NCI-H748 treated with DMSO at 0.1 percent for 48 hours (cell line): ENCODE measurements around the gene NELFA.
"Not testable (repeated sequence)": the region's sequence is repeated elsewhere in the genome, so short reads cannot be mapped to it uniquely, and the experiment has no call there.

Experiments
- DNase-seq: peaks from one replicate; lab custom pipeline; 2025; lab: John Stamatoyannopoulos, UW

The NELFA gene

DNA sequence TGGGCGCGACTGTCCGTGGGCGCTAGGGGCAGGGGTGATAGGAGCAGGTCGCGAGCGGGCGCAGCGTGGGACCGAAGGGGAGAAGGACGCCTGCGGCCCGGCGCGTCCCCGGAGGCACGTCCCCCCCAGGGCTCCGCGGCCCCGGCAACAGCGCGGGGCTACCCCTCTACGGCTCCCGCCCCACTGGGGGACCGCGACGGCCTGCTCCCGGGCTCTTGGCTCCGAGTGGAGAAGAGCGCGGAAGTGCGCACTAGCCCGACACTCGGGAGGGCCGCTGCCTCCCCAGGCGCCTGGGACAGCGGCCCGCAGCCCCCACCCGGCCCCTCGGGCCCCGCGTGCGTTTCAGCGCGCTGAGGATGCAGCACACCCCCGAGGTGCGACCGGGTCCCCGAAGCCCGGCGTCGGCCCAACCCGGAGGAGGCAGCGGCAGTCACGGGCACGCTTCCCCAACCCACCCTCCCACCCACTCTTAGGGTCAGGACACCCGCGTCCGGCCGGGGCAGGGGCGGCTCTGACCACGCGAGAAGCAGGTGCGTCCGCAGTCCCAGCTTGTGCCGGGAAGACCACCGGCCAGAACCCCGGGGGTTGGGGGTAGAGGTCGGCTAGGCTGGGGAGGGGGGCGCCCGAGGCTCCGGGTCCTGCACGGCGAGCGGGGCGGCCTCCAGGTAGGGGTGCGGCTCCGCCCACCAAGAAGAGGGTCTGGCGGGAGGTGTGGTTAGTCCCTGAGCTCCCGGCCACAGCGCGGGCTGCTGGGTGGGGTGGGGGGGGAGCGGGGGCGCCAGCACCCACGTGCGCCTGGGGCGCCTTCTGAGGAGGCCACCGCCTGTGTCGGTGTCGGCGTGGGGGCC lies 31.8 kb upstream of the NELFA start:
- DNase-seq, result no peak

- DNase-seq, result no peak
These were observed 28.1 kb upstream of the NELFA start for GRCh38 chr4:2036866-2037265.

DNA sequence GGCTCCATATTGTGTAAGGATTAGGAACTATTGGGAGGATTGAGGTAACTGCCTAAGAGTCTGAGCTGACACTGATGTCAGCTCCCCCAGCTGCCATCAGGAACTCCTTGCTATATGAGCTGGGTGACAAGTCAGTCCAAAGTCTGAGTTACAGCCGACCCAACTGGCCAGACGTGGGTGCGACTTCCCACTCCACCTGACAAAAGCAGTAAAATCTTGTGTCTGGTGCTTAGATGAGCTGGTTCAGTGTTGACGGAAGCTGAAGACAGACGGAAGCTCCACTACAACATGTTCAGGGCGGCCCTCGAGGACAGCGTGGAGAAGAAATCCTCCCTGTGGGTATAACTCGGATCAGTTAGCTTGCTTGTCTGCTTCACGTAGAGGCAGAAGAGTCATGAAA lies 27.6 kb upstream of the NELFA start:
- no peak for DNase-seq

- DNase-seq, result not testable (repeated sequence)
These were observed 22.4 kb upstream of the NELFA start for GRCh38 chr4:2031161-2031560.

DNA sequence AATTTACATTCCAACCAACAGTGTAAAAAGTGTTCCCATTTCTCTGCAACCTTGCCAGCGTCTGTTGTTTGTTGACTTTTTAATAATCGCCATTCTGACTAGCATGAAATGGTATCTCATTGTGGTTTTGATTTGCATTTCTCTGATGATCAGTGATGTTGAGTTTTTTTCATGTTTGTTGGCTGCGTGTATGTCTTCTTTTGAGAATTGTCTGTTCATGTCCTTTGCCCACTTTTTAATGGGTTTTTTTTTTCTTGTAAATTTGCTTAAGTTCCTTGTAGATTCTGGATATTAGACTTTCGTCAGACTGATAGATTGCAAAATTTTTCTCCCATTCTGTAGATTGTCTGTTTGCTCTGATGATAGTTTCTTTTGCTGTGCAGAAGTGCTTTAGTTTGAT lies 18.3 kb upstream of the NELFA start:
- DNase-seq, result not testable (repeated sequence)

GRCh38 chr4:2025817-2026216 lies 17.0 kb upstream of the NELFA start:
- no peak for DNase-seq

DNA sequence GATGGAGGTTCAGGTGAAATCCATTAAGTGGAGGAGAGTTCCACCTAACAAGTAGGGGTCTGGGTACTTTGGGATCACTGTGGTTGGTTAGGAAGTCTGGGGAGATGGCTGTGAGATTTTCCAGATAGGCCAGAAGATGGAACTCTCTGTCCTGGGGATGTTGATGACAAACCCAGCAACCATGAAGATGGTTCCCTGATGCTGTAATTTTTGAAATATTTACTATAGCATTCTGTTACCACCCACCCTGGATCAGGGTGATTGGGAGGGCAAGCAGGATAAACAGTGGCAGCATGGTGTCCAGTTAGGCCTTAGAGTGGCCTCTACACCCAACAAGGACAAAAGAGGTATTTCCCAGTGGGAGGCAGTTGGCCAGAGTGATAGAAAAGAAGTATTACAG lies 15.9 kb upstream of the NELFA start:
- DNase-seq, result no peak

- not testable (repeated sequence) for DNase-seq
These were observed 12.7 kb upstream of the NELFA start for GRCh38 chr4:2021358-2022018.

DNA sequence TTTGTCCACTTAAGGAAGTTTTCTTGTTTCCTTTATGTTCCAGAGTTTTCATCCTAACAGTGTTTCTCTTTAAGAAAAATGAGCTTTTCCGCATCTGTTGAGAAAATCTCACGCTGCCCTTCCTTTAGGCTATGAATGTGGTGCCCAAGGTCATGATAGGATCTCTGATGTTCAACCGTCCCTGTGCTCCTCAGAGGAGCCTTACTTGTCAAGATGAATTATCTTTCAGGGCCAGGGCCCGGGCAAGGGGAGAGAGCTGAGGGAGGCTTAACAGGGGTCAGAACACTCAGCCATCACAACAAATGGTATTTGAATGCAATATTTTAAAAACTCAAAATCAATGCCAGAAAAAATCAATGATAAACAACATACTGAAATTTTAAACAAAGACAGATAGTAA lies 6.2 kb upstream of the NELFA start:
- no peak for DNase-seq

GRCh38 chr4:2011583-2011982 lies 2.8 kb upstream of the NELFA start:
- DNase-seq, result no peak

GRCh38 chr4:2009651-2010233 lies 968 bp upstream of the NELFA start:
- no peak for DNase-seq

- no peak for DNase-seq
These were observed 178 bp downstream of the NELFA start for GRCh38 chr4:2008671-2008920.

DNA sequence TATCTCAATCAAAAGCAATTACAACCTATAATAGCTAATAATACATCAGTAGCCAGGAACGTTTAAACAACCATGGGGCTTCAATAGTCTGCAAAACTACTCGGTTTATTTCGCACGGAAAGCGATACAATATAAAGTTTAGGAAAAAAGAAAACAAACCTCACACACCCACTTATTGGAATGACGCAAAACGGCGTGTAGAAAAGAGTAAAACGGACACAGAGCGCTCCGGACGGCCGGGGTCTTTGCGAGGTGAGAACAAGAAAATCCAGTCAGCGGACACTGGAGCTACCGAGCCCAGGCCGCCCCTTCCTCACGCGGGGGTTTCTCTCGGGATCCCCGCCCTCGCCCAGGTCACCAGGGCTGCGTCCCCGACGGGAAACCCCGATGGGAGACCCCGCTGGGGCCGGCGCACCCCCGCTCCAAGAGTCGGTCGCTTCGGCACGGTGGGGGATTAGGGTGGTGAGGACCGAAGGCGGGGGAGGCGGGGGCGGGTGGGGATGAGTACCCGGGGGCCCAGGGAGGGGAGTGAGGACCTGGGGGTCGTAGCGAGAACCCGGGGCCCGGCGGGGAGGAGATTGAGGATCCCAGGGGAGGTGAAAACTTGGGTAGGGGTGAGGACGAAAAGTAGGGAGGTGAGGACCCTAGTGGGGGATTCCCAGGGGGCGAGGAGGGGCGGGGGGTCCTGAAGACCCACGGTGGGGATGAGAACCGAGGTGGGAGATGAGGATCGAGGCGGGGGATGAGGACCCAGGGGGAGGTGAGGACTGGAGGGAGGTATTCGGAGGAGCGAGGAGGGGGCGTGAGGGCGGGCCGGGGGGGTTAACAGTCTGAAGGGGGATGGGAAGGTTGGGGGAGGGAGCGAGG lies 737 bp downstream of the NELFA start:
- no peak for DNase-seq

DNA sequence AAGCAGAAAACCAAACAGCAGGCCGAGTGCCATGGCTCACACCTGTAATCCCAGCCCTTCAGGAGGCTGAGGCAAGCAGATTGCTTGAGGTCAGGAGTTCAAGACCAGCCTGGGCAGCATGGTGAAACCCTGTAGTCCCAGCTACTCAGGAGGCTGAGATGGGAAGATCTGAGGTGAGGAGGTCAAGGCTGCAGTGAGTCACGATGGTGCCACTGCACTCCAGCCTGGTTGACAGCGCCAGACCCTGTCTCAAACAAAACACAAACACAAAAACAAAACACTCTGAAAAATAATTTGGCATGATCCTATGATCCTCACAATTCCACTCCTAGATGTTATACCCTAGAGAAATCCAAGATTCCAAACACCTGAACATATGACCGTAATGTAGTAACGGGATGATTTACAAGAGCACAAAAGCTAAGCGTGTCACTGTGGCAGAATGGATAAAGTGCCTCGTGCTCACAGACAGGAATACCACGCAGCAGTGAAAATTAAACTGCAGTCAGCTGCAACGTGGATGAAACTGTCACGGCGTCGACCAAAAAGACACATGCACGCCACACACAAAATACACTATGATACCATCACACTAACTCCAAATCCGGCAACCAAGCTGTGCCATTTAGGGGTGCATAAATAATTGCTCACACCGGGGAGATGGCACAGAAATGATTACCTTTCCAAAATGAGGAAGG lies 1.7 kb downstream of the NELFA start:
- no peak for DNase-seq

GRCh38 chr4:2006367-2006766 lies 2.4 kb downstream of the NELFA start:
- DNase-seq, result no peak

GRCh38 chr4:2003361-2003760 lies 5.4 kb downstream of the NELFA start:
- not testable (repeated sequence) for DNase-seq

DNA sequence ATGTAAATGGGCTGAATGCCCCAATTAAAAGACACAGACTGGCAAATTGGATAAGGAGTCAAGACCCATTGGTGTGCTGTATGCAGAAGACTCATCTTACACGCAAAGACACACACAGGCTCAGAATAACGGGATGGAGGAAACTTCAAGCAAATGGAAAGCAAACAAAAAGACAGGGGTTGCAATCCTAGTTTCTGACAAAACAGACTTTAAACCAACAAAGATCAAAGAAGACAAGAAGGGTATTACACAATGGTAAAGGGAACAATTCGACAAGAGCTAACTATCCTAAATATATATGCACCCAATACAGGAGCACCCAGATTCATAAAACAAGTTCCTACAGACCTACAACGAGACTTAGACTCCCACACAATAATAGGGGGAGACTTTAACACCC lies 9.5 kb downstream of the NELFA start:
- not testable (repeated sequence) for DNase-seq

- DNase-seq, result no peak
These were observed 10.5 kb downstream of the NELFA start for GRCh38 chr4:1998296-1998695.

DNA sequence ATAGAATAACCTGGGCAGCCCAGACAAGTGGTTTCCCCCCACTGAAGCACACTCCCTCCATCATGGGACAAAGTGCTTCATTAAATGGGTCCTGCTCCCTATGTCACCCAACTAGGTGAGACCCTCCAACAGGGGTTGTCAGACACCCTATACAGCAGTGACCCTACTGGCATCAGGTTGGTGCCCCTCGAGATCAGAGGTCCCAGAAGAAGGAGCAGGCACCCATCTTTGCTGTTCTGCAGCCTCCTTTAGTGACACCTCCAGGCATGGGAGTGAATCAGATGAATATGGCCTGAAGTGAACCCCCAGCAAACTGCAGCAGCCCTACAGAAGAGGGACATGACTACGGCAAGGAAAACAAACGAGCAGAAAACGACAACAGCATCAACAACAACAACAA lies 11.1 kb downstream of the NELFA start:
- no peak for DNase-seq

GRCh38 chr4:1996866-1997611 lies 11.7 kb downstream of the NELFA start:
- no peak for DNase-seq

DNA sequence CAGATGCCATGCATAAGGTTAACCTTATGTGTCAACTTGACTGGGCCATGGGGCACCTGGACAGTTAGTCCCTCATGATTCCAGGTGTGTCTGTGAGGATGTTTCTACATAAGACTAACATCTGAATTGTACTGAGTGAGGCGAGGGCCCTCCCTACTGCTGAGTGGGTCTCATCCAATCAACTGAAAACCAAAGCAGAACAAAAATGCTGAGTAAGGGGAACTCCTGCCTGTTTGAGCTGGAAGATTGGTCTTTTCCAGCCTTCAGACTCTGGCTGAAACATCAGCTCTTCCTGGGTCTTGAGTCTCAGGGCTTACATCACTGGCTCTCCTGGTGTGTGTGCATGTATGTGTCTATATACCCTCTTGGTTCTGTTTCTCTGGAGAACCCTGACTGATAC lies 13.8 kb downstream of the NELFA start:
- DNase-seq, result no peak
